ENCODE data around the gene CIBAR2. TPM values are rescaled to one million over a fixed set of nuclear protein-coding genes. Genes with fewer than 3 reads are reported as not detected.

The CIBAR2 gene
- total RNA-seq, 1 experiment from 2014 or later, result not detected

- no peak overlapping the region for H3T11ph ChIP-seq (ENCODE audit: low read length)
- H3K79me1 ChIP-seq (ENCODE audit: insufficient read depth, low read depth, low read length, poor library complexity, severe bottlenecking), result no peaks in the 10 kb centered on the region
- Mint-ChIP-seq H3K4me3 (no peak overlapping the region), H3K9me3 (no peaks in the 10 kb centered on the region; a peak in 2 of 5 replicates), H3K27me3 (ENCODE audit: low read depth) (peaks cover 22% of the 10 kb centered on the region), H3K27ac (no peak overlapping the region), H3K36me3 (ENCODE audit: insufficient read depth in 1 of 3, low read depth in 3 of 3) (no peaks in the 10 kb centered on the region), H3K4me1 (peaks cover 18 to 30% of the 10 kb centered on the region in 2 experiments)
- no CpG with 5 or more reads among the region's 19 CpGs for WGBS (ENCODE audit: extremely low coverage, insufficient read length, low lambda C conversion rate)
- H4K91ac ChIP-seq (ENCODE audit: insufficient read length, low read depth, low read length), result no peak overlapping the region
- H4K5ac ChIP-seq (ENCODE audit: insufficient read length, low read depth, low read length), result no peak overlapping the region
- no peak overlapping the region for H3K23ac ChIP-seq (ENCODE audit: insufficient read length, low read depth, low read length)
- H3K56ac ChIP-seq (ENCODE audit: insufficient read length, low read depth, low read length), result no peak overlapping the region
- TF ChIP-seq CTCF (conservative IDR thresholded peaks at IDR 0.05), result no peak
- no peak overlapping the region for H2BK20ac ChIP-seq (ENCODE audit: low read depth, low read length, poor library complexity, severe bottlenecking)
- no peak overlapping the region for H2AFZ ChIP-seq (ENCODE audit: low read length)
- H2BK15ac ChIP-seq (ENCODE audit: low read depth, low read length), result no peak overlapping the region
- H3K9me3 ChIP-seq (ENCODE audit: control insufficient read depth, low read depth, low read length), result no peaks in the 10 kb centered on the region
- no peak overlapping the region for H3K4me2 ChIP-seq (ENCODE audit: insufficient read depth, insufficient read length, low read length)
- no peak overlapping the region for H2BK5ac ChIP-seq (ENCODE audit: insufficient read length, low read length)
- no peaks in the 10 kb centered on the region for H4K20me1 ChIP-seq (ENCODE audit: control insufficient read depth, insufficient read depth, insufficient read length)
- no peak overlapping the region for H2BK12ac ChIP-seq (ENCODE audit: insufficient read length, low read depth, low read length)
- no peaks in the 10 kb centered on the region for H3K27me3 ChIP-seq (ENCODE audit: insufficient read depth, low read length)
- H3K4ac ChIP-seq (ENCODE audit: low read depth, low read length), result no peak overlapping the region
- no peaks in the 10 kb centered on the region for H3K79me2 ChIP-seq (ENCODE audit: insufficient read depth, low read length)
- H3K4me1 ChIP-seq (ENCODE audit: insufficient read depth, low read length), result no peaks in the 10 kb centered on the region
- DNase-seq, result no peak
- no peak overlapping the region for H3K18ac ChIP-seq (ENCODE audit: insufficient read length, low read depth, low read length)
- no peak overlapping the region for H3K27ac ChIP-seq (ENCODE audit: insufficient read length, low read depth, low read length)
- H3K23me2 ChIP-seq (ENCODE audit: insufficient read length, low read depth, low read length, poor library complexity, severe bottlenecking), result no peaks in the 10 kb centered on the region
- no peak overlapping the region for H3K9ac ChIP-seq (ENCODE audit: extremely low read depth, insufficient read length, low read length)
- H2AK5ac ChIP-seq (ENCODE audit: insufficient read length, low read length), result no peak overlapping the region
- no peak overlapping the region; the same call in 1 of the 2 replicates for H3K14ac ChIP-seq (ENCODE audit: insufficient read depth, low read length)
- no peak overlapping the region for H2BK120ac ChIP-seq (ENCODE audit: low read depth, low read length, poor library complexity, severe bottlenecking)
- H4K8ac ChIP-seq (replicated peaks; ENCODE audit: insufficient read length, low read depth, low read length), result no peak overlapping the region
These were observed 2.2 kb downstream of the CIBAR2 start for GRCh38 chr16:85110105-85110504.

Data from H9 (cell line).